Occipital lobe (tissue), 2 donors: ENCODE data around the gene TERF2IP. TPM values are rescaled to one million over a fixed set of nuclear protein-coding genes. Genes with fewer than 3 reads are reported as not detected.

Experiments used
- small RNA-seq: library from RNA; depleted of rRNA; stranded (forward); fragments of <200 nt; gene quantifications from one replicate; pipeline ENCODE3, GENCODE V24; 2014
- total RNA-seq: library from RNA; depleted of rRNA; stranded (reverse); fragments of >200 nt; gene quantifications from one replicate; pipeline ENCODE4 v1.2.3, GENCODE V29; 2014

TERF2IP gene
- total RNA-seq, 1 donor from 2014 or later = 143 TPM

Small RNA genes within 50 kb of the gene (small RNA-seq; reads per million reads assigned to genes)
- gene RN7SL520P = not detected

Other genes with a start within 250 kb of the TERF2IP start
- 37.3 TPM for gene CFDP1, start 214.3 kb upstream of the TERF2IP start, total RNA-seq
- 30.7 TPM for gene TMEM170A, start 183.1 kb upstream of the TERF2IP start, total RNA-seq
- gene CHST6, start 152.3 kb upstream of the TERF2IP start, total RNA-seq = 0.94 TPM
- gene CHST5, start 111.7 kb upstream of the TERF2IP start, total RNA-seq = 0.16 TPM
- 17.0 TPM for gene TMEM231, start 91.5 kb upstream of the TERF2IP start, total RNA-seq
- 80.3 TPM for gene GABARAPL2, start 81.4 kb upstream of the TERF2IP start, total RNA-seq
- 55.2 TPM for gene ADAT1, start 24.5 kb upstream of the TERF2IP start, total RNA-seq
- gene KARS1, start 108 bp upstream of the TERF2IP start, total RNA-seq = 79.4 TPM
- not detected for gene CPHXL2, start 29.2 kb downstream of the TERF2IP start, total RNA-seq
- not detected for gene DUXB, start 53.7 kb downstream of the TERF2IP start, total RNA-seq
- not detected for gene CPHXL, start 78.7 kb downstream of the TERF2IP start, total RNA-seq